Measurements from ENCODE around the gene ZNF57.
"Not testable (repeated sequence)": the region's sequence is repeated elsewhere in the genome, so short reads cannot be mapped to it uniquely, and the experiment has no call there.

ZNF57 gene

DNA sequence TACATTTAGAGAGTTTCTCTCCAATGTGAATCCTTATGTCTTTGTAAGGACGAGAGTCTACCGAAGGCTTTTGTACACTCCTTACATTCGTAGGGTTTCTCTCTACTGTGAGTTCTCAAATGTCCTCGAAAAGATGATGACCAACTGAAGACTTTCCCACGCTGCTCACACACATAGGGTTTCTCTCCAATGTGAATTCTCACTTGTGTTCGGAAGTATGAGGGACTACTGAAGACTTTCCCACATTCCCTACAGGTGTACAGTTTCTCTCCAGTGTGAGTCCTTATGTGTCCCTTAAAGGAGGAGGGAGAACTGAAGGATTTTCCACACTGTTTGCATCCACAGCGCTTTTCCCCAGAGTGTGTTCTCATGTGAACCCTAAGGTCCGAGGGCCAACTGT, 4.0 kb upstream of the ZNF57 start:
- DNase-seq (ENCODE audit: low read depth), result no peak

DNA sequence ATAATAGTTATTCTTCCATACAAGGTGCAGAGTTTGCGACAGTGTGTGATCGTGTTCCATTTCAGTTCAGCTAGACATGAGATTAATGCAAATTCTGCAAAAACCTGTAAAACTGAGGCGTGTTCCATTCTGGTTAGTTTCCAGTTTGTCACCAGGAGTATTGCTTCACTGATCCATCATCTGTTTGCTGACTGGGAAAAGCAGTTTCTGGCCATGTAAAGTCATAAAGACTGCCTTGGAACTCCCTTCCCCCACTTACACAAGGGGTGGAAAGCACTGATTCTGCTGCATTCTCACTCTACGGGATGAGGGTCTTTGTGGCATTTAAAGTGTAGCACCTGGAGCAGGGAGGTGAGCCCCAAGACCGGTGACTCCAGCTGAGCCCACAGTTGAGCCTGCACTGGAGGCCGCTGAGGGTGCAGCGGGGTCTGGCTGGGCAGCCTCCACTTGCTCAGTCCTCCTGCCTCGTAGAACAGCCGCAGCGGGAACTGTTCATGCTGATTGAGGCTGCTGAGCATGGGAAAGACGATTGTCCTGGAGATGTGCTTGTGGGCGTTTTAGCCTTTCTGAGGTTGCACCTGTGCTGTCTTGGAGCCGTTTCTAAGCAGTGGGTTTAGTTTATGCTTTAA, 2.0 kb downstream of the ZNF57 start:
- DNase-seq (ENCODE audit: low read depth), result no peak

DNA sequence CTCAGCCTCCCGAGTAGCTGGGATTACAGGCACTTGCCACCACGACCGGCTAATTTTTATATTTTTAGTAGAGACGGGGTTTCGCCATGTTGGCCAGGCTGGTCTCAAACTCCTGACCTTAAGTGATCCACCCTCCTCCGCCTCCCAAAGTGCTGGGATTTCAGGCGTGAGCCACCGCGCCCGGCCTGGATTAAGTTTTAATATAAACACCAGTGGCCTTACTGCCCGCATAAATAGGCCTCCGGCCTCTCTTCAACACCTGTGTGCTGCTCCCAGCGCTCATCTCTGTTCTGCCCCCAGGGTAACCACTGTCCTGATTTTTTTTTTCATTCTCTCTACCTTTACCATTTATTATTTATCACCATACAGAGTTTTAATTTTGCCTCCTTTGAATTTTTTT, 2.6 kb downstream of the ZNF57 start:
- not testable (repeated sequence) for DNase-seq (ENCODE audit: low read depth)

DNA sequence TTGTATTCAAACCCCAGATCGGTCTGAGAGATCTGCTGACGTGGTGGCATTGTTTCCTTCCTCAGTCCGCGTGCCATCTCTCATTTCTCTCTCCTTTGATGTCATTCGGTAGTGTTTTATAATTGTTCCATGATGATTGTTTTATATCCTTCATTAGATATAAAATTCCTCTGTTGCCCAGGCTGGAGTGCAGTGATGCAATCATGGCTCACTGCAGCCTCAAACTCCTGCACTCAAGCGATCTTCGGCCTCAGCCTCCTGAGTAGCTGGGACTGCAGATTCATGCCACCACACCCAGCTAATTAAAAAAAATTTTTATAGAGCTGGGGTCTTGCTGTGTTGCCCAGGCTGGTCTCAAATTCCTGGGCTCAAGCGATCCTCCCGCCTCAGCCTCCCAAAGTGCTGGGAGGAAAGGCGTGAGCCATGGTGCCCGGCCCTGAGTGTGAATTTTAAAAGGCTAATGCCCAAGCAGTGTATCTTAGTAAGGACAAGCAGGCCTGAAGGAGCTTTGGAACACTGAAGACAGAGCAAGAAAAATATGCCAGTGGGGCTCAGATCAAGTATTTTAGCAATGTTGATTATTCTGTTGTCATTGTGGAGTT, 5.3 kb downstream of the ZNF57 start:
- DNase-seq (ENCODE audit: low read depth), result no peak

DNA sequence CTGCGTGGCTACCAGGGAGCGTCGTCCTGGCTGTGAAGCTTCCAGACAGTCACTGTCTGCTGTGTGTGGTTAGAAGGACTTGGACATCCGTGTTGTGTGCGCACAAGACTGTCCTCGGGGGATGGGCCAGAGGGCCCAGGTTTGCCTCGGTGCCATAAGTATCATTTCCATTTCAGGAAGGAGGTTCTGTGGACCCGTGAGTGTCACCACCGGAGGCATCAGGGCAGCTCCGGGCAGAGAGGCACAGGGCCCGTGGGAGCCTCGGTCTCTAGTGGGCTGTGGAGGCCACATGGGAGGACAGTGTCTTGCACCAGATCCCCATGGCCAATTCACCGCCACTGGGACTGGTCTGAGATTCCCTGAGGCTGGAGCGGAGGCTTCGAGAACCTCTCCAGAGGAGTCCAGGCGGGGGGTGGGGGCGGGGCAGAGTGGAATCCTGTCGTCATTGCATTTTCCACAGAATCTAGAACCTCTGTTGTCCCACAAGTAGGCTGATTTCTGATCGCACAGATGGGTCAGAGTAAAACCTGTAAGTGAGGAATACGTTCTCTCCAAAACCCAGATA, 6.0 kb downstream of the ZNF57 start:
- no peak for DNase-seq (ENCODE audit: low read depth)

DNA sequence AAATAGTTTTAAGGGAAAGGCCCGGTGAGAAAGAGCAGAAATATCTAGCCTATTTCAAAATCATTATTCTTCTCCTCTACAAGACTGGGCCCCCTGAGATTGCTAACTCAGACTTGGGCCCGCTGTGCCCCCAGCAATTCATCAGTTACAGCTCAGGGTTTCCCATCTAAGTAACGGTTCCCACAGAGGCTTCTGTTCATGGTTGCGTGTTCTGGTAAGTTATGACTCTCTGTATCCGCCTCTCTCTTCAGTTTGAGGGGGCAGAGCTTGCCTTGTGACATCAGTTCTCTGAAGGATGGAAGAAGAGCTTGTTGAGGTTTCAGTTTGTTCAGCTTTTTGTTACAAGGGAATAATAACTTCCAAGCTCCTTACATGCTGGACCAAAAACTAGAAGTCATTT, 11.6 kb downstream of the ZNF57 start:
- no peak for DNase-seq (ENCODE audit: low read depth)

DNA sequence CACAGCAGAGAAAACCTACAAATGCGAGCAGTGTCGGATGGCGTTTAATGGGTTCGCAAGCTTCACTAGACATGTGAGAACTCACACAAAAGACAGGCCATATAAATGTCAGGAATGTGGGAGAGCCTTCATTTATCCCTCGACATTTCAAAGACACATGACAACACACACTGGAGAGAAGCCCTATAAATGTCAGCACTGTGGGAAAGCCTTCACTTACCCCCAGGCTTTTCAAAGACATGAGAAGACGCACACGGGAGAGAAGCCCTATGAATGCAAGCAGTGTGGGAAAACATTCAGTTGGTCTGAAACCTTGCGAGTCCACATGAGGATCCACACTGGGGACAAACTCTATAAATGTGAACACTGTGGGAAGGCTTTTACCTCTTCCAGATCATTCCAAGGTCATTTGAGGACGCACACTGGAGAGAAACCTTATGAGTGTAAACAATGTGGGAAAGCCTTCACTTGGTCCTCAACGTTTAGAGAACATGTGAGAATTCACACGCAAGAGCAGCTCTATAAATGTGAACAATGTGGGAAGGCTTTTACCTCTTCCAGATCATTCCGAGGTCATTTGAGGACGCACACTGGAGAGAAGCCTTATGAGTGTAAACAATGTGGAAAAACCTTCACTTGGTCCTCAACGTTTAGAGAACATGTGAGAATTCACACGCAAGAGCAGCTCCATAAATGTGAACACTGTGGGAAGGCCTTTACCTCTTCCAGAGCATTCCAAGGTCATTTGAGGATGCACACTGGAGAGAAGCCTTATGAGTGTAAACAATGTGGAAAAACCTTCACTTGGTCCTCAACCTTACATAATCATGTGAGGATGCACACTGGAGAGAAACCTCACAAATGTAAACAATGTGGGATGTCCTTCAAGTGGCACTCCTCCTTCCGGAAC, 16.8 kb downstream of the ZNF57 start:
- DNase-seq (ENCODE audit: low read depth), result no peak

DNA sequence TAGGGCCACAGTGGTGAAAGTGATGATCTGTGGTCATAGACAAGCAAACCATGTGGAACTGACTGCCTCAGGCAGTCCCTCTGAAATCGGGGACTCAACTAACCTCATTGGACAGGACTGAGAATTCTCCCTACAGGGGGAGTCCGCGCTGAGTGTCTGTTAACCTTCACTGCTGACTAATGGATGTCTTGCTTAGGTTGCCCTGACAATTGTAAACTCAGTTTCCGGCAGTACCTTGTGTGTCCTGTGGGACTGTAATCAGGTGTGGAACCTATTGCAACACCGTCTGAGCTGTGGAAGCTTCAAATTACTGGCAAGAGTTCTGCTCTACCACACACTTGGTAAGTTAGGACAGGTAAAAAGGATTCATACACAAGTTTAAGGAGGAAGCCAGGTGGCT, 22.3 kb downstream of the ZNF57 start:
- DNase-seq (ENCODE audit: low read depth), result no peak

DNA sequence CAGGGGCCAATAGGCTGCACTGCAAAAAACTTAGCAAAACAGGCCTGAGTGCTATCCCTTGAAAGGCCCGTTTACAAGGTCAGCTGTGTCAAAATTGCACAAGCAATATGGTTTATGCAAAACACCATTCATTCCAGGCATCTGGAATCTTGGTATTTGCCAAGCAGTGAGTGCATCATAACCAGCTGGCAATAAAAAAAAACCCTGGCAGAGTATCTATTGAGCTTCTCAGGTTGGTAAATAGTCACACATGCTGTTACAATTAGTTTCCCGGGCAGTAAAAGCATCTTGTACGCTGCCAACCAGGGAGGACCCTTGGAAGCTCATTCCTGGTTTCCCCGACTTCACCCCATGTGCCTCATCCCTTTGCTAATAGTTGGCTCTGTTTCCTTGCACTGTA, 22.8 kb downstream of the ZNF57 start:
- no peak for DNase-seq (ENCODE audit: low read depth)

DNA sequence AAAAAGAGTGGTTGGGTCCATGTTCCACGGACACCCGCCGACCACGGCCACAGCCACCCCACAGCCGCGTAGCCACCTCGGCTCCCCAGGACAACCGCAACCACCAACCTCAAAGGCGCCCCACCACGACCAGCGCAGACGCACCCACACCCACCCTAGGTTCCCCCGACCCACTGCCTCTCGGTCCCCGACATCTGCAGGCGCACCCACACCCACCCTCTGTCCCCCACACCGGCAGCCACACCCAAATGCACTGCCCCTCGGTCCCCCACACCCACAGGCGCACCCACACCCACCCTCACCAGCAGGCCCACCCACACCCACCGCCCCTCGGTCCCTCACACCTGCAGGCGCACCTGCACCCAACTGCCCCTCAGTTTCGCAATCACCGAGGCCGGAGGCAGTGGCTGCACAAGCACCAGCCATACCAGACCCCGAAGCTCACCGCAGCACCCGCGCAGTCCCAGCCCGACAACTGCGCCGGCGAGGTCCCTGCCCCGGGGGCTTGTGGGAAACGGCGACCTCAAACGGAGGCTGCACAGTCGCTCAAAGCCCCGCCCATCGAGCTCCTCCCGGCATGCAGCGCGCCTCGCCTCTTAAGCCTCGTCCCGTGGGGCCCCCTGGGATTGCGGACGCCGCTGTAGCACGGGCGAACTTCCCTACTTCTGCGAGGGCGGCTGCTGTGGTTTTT, 25.8 kb downstream of the ZNF57 start:
- DNase-seq (ENCODE audit: low read depth), result no peak

DNA sequence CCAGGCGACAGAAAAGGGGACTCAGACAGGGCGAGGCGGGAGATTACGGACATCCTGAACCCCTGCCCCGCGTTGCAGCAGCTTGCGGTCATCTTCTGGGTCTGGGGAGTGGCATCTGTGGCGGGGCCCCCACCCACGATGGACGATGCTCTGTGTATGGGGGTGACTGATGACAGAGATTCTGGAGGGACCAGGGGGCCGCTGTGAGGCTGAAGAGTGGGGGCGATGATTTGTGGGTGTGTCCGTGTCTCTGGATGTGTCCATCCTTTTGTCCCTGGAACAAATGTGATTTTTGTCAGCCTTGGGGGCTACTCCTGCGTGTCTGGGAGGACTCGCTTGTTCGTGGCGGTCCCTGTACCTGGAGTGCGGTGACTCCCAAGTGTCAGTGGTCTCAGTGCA, 26.3 kb downstream of the ZNF57 start:
- no peak for DNase-seq (ENCODE audit: low read depth)

DNA sequence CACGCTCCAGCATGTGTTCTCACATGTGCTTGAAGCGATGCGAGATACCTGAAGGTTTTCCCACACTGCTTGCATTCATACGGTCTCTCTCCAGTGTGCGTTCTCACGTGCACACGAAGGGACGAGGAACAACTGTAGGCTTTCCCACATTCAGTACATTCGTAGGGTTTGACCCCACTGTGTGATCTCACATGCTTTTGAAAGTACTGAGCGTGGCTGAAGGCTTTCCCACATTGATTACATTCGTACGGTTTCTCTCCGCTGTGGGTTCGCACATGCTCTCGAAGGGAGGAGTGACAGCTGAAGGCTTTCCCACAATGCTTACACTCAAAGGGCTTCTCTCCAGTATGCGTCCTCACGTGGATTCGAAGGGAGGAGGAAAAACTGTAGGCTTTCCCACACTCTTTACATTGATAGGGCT, 32.8 kb downstream of the ZNF57 start:
- DNase-seq (ENCODE audit: low read depth), result no peak

DNA sequence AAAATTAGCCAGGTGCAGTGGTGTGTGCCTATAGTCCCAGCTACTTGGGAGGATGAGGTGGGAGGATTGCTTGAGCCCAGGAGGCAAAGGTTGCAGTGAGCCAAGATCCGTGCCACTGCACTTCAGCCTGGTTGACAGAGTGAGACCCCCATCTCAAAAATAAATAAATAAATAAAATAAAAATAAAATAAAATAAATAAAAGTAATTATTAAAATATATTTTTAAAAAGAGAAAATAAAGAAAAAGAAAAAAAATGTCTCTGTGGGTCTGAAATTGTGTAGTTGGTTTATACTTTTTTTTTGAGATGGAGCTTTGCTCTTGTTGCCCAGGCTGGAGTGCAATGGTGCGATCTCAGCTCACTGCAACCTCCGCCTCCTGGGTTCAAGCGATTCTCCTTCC, 35.1 kb downstream of the ZNF57 start:
- not testable (repeated sequence) for DNase-seq (ENCODE audit: low read depth)

DNA sequence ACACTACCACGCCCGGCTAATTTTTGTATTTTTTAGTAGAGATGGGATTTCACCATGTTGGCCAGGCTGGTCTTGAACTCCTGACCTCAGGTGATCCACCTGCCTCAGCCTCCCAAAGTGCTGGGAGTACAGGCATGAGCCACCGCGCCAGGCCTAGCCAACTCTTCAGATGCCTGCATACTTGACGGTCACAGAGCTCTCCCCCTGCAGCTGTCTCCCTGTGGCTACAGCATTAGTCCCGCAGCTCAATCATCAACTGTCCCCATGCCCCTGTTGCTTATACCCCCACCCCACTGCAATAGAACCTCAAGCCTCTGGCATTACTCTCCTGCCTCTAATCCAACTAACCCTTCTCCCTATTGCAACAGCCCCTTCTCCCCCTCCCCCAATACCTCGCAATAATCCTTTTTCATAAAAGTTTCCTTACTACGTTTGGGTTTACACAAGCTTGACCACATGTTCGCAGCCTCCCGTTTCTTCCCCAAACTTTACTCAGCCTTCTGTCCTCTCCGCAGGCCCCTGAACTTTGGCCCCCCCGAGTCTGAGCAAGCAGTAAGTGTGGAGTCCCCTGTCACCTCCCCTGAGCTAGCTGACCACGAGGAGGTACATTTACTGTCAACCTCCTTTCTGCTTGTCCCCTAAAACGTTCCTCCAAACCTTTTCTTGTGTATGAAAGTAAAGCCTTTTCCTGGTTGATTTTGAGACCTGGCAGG, 42.4 kb downstream of the ZNF57 start:
- DNase-seq (ENCODE audit: low read depth), result no peak

DNA sequence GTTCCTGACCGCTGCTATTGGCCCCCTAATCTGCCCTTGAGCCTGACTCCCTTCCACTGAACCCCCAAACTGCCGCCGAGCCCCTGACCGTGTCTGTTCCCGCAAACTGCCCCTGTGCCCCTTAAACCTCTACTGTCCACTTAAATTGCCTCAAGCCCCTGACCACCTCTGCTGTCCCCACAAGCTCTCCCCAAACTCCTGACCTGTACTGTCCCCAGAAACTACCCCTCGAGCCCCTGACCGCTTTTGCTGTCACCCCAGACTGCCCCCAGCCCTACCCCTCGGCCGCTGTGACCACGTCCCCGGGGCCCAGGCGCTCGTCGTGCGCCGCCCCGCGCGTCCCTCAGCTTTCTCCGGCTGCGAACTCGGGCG, 43.7 kb downstream of the ZNF57 start:
- DNase-seq (ENCODE audit: low read depth), result no peak

DNA sequence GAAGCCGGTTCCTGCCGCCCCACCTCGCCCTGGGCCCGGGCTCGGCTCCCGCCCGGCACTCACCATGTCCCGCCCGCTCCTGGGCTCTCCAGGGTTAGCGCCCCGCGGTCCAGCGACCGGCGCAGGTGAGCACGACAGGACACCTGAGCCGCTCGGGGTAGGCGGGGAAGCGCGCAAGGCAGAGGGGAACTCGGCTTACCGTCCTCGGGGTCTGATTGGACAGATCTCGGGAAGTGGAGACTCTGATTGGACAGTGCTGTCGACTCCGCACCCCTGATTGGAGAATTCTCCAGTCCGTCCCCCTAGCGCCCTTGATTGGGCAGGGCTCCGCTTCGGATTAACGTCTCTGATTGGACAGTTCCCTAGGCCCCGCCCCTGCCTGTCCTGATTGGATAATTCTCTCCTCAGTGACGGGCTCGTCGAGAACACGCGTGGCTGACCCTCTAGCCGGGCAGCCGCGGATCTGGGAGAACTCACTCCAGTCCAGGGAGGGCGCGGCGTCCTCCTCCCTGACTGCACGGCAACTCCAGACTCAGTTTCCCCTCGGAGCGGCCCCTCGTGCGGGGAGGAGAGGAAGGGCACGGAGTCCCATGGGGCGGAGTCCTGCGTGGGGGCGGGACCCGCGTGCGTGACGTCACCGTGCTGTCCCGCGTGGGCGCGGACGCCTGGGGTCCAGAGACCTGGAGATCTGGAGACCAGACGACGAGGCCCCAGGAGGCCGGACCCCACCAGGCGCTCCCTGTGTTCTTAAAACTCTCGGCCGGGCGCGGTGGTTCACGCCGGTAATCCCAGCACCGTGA, 44.2 kb downstream of the ZNF57 start, which contains the start of gene ZNF77:
TSS of gene ZNF77 (minus strand) at position 197 of the 800 bp plus-strand sequence. CDS start at position 66, 131 bp downstream.
- peak; percentile 99 for DNase-seq (ENCODE audit: low read depth)

DNA sequence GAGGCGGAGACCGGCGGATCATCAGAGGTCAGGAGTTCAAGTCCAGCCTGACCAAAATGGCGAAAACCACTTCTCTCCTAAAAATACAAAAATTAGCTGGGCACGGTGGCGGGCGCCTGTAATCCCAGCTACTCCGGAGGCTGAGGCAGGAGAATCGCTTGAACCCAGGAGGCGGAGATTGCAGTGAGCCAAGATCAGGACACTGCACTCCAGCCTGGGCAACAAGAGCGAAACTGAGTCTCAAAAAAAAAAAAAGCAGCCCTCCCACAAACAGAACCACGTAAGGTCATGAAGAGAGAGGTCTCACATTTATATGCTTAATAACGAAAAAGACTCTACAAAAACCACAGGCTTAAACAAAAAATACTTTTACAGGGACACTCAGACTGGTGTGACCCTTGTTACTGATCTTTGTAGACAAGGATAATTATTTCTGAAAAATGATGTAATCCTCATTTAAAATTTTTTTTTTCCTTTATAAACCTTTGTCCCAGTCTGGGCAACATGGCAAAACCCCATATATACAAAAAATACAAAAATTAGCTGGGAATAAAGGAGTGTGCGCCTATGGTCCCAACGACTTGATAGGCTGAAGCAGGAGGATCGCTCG, 45.0 kb downstream of the ZNF57 start:
- no peak for DNase-seq (ENCODE audit: low read depth)

DNA sequence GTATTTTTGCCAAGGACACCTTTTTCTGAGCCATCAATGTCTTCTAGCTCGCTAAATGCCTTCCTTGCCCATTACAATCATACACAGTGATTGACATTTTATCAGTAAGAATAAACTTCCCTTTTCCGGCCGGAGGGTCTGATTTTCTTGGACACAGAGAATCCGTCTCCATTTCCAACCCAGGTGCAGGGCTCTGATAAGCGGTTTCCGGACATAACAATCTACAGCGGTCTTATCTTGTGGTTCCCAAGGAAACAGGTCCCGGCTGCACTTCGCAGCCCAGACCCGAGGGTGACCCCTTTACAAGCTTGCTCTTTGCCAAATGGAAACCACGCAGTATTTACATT, 49.2 kb downstream of the ZNF57 start:
- DNase-seq (ENCODE audit: low read depth), result no peak

DNA sequence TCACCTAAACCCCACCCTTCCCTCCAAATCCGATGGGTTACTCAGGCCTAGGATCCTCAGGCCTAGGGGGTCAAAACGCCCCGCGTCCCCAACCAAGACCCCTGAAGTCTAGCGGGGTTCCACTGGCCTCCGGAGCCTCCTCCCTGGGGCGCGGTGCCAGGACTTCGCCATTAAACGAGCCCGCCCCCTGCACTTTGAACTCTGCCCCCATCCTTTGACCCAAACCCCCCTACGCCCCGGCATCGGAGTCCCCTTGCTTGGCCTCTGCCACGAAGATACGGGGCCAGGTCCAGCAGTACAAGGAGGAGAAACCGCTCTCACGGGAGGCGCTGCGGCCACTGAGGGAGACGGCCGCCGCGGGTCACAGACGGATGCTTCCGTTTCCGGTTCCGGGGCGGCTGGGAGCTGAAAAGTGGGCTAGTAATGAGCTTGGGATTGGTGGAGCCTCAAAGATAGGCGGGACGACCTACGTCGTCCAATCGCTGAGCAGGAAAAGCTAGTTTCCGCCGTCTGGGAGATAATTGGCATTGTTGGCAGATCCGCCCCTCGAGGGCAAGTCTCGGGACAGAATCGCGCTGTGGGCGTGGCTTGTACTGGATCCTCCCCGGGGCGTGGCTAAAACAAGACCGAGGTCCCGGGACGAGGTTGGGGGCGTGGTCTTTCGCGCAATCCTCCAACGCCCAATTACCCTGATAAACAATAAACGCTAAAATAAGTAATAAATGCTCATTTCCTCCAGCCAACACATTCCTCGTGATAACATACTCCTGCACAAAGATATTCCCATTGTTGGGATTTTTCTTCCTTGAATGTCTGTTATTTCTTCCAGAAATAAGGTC, 49.8 kb downstream of the ZNF57 start:
- DNase-seq (ENCODE audit: low read depth), result peak; percentile 100
